GM12875 (cell line): ENCODE data around the gene CCDC197.

Experiments
- H3K4me3 ChIP-seq: one replicate; pipeline ENCODE4 v1.5.1; 2011; ENCODE audit warnings: low read depth, low read length, control low read depth
- CTCF ChIP-seq: IDR thresholded peaks from 2 replicates; pipeline ENCODE4 v1.5.1; 2011; ENCODE audit warnings: low read depth, mild to moderate bottlenecking, control low read depth, inconsistent platforms, low read length, moderate library complexity, borderline replicate concordance; ENCODE audit not compliant: insufficient read depth

The CCDC197 gene

GRCh38 chr14:94029671-94030203 lies 32.6 kb downstream of the CCDC197 start:
- no peak for TF ChIP-seq CTCF
- no peak overlapping the region for H3K4me3 ChIP-seq

- no peak for TF ChIP-seq CTCF
- H3K4me3 ChIP-seq, result no peak overlapping the region
These were observed 33.5 kb downstream of the CCDC197 start for GRCh38 chr14:94030571-94030970.

- H3K4me3 ChIP-seq, result no peak overlapping the region
- TF ChIP-seq CTCF, result no peak
These were observed 34.2 kb downstream of the CCDC197 start for GRCh38 chr14:94031161-94031882.

GRCh38 chr14:94031883-94032279 lies 34.8 kb downstream of the CCDC197 start:
- no peak overlapping the region for H3K4me3 ChIP-seq
- no peak for TF ChIP-seq CTCF

DNA sequence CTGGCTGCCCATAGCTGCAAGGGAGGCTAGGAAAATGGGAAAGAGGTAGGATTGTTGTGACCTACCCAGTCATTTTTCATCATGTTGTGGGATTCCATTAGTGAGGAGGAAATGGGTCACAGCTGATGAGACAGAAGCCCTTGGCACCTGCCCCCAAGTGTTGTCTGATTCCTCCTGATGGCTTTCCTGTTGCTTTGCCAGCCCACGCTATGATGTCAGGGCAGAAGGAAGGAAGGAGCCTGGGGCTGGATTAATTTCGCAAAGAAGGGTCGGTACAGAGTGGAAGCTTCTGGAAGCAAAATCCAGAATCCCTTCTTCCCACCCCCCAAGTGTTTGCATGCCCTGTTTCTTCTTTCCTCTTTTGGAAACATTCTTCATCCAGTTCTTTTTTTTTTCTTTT lies 37.8 kb downstream of the CCDC197 start:
- no peak overlapping the region for H3K4me3 ChIP-seq
- TF ChIP-seq CTCF, result no peak

DNA sequence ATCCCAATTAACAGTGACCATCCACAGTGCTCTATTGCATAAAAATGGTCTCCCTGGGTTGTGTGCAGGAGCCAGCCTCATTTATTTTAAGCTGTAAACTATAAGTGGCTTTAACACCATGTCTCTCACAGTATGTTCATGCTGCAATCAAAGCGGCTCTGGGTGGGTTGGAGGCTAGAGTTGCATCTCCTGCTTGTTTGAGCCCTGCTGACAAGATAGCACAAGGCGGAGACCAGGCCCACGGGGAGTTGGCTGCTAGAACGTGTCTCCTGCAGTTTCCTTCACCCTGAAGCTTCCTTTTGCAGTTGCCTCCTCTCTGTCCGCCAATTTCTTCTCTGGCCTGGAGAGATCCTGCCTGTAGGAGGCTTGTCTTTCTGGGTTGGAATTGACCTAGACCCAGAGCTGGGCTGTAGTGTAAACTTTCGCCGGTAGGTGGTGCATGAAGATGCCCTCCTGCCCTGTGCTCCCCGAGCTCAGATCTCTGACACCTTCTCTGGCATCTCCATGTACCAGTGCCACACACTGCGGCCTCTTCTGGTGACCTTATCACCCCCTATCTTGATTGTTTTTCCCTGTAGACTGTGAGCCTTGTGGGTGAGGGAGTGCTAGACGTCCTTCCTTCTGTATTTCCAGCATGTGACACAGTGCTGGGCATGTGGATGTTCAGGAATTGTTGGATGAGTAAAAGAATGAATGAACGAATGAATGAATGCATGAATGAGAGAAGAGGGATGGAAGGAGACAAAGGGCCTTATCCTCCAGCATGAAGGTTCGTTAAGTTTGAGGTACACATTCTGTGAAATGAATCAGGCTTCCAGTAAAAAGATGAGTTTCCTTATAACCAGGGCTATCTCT lies 39.4 kb downstream of the CCDC197 start:
- TF ChIP-seq CTCF, result peak; percentile 90
- H3K4me3 ChIP-seq, result no peak overlapping the region

GRCh38 chr14:94037954-94038353 lies 40.9 kb downstream of the CCDC197 start:
- H3K4me3 ChIP-seq, result no peak overlapping the region
- no peak for TF ChIP-seq CTCF
